ENCODE data around the gene SLC26A9. TPM values are rescaled to one million over a fixed set of nuclear protein-coding genes. Genes with fewer than 3 reads are reported as not detected.

The SLC26A9 gene
- total and polyA plus RNA-seq, 2 of the 4 experiments (the other 2 are of a cell fraction) = not detected

DNA sequence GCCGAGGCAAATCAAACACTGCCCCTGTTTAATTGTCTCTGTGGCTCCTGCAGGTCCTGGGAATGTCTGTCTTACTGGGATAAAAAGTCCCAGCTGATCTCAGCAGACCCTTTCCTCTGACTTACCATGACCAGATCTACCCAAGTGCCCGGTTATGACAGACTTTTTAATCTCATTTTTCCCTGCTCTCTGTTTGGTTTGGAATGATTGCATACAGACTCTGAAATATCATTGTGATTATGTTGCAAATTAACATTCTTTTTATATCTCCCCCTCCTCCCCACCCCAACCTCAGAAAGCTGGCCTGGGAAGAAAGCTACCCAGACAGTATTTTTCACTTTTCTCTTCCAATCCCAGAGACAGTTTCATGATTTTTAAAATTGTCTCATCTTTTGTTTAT, 43.6 kb upstream of the SLC26A9 start:
- no peak overlapping the region for H3K23ac ChIP-seq (ENCODE audit: low read depth, low read length)
- H4K5ac ChIP-seq (ENCODE audit: low read depth, low read length) = no peak overlapping the region
- no peak overlapping the region for H2AK5ac ChIP-seq (ENCODE audit: low read depth, low read length)
- H3K4me3 ChIP-seq (ENCODE audit: insufficient read depth, low read depth, low read length) = no peak overlapping the region
- no peaks in the 10 kb centered on the region for H4K20me1 ChIP-seq (ENCODE audit: insufficient read depth, low read length)
- H3K18ac ChIP-seq (ENCODE audit: low read depth, low read length) = no peak overlapping the region
- H2BK120ac ChIP-seq (ENCODE audit: low read depth, low read length) = no peak overlapping the region
- no TSS peak for BruUV-seq (replicated peaks)
- DNase-seq = no peak
- H3K9ac ChIP-seq (ENCODE audit: low read depth, low read length) = no peak overlapping the region
- H2BK20ac ChIP-seq (ENCODE audit: low read depth, low read length) = no peak overlapping the region
- no peak overlapping the region for H4K8ac ChIP-seq (ENCODE audit: low read depth in 2 of 2, low read length in 2 of 2)
- no peaks in the 10 kb centered on the region for H3K27me3 ChIP-seq (ENCODE audit: control insufficient read depth, insufficient read depth, low read length)
- H3K4ac ChIP-seq (ENCODE audit: low read depth, low read length) = no peak overlapping the region
- POLR2A ChIA-PET (ENCODE audit: unreplicated experiment) = interaction anchor here (0.6 kb wide), 1 partner anchor 463 kb away, joined by 4 read pairs; no protein-coding TSS in a partner anchor
- no peaks in the 10 kb centered on the region; the same call in 1 of the 2 replicates for H3K36me3 ChIP-seq (ENCODE audit: control insufficient read depth, insufficient read depth, low read length)
- no peak overlapping the region for H2AK9ac ChIP-seq (replicated peaks; ENCODE audit: low read depth, low read length, poor library complexity)
- dilution Hi-C loops (cut with HindIII; ENCODE audit: low sequenced_read_pairs, unreplicated experiment) (no loop called here), intact Hi-C loops (cut with micrococcal nuclease) (no loop called here), in situ Hi-C loops (cut with MboI; ENCODE audit: low sequenced_read_pairs) (loop anchor here (10.0 kb wide), 1 partner anchor 332 kb away; no protein-coding TSS in a partner anchor)
- H3K56ac ChIP-seq (ENCODE audit: extremely low read depth, insufficient read depth, low read length) = no peak overlapping the region
- no peak overlapping the region for H2BK5ac ChIP-seq (ENCODE audit: low read depth, low read length, poor library complexity, severe bottlenecking)
- no peaks in the 10 kb centered on the region for H3K9me3 ChIP-seq (ENCODE audit: control insufficient read depth, insufficient read depth, low read length)
- no peak overlapping the region for H2AFZ ChIP-seq (replicated peaks; ENCODE audit: low read length, poor library complexity)
- no peaks in the 10 kb centered on the region for H3K9me1 ChIP-seq (ENCODE audit: insufficient read depth, low read length)
- H2BK15ac ChIP-seq (ENCODE audit: low read depth, low read length) = no peak overlapping the region
- ATAC-seq (ENCODE audit: low read depth) = no peak
- H3K4me2 ChIP-seq (ENCODE audit: low read depth, low read length) = no peak overlapping the region
- CTCF ChIA-PET = interaction anchor here (0.7 to 4.3 kb wide), 4 partner anchors 10 to 119 kb away, joined by 3 to 34 read pairs (median 11); no protein-coding TSS in a partner anchor
- no peak overlapping the region for H3K14ac ChIP-seq (replicated peaks; ENCODE audit: low read depth, low read length)
- no CpG with 5 or more reads among the region's 2 CpGs for WGBS, 2 experiments (ENCODE audit: extremely low coverage in 2 of 2, insufficient read length in 1 of 2)
- H3K27ac ChIP-seq (ENCODE audit: insufficient read depth, low read length) = no peak overlapping the region
- no peaks in the 10 kb centered on the region for H3K79me1 ChIP-seq (ENCODE audit: low read depth in 1 of 2, low read length in 2 of 2)
- TF ChIP-seq CHD1 (IDR thresholded peaks at IDR 0.05; ENCODE audit: low read depth, low read length) (no peak), CEBPB (IDR thresholded peaks at IDR 0.05; ENCODE audit: low read depth, low read length) (no peak), NFE2L2 (IDR thresholded peaks at IDR 0.05; ENCODE audit: low read depth, low read length) (no peak), SMC3 (IDR thresholded peaks at IDR 0.05; ENCODE audit: low read depth, low read length) (no peak), FOS (IDR thresholded peaks at IDR 0.05; ENCODE audit: low read depth, low read length) (no peak), RAD21 (IDR thresholded peaks at IDR 0.05; ENCODE audit: low read length) (no peak), RFX5 (IDR thresholded peaks at IDR 0.05; ENCODE audit: low read depth, low read length) (no peak)
- TF ChIP-seq, protein P1, sequence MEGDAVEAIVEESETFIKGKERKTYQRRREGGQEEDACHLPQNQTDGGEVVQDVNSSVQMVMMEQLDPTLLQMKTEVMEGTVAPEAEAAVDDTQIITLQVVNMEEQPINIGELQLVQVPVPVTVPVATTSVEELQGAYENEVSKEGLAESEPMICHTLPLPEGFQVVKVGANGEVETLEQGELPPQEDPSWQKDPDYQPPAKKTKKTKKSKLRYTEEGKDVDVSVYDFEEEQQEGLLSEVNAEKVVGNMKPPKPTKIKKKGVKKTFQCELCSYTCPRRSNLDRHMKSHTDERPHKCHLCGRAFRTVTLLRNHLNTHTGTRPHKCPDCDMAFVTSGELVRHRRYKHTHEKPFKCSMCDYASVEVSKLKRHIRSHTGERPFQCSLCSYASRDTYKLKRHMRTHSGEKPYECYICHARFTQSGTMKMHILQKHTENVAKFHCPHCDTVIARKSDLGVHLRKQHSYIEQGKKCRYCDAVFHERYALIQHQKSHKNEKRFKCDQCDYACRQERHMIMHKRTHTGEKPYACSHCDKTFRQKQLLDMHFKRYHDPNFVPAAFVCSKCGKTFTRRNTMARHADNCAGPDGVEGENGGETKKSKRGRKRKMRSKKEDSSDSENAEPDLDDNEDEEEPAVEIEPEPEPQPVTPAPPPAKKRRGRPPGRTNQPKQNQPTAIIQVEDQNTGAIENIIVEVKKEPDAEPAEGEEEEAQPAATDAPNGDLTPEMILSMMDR (conservative IDR thresholded peaks at IDR 0.05; ENCODE audit: low read depth, low read length) = no peak
- H4K91ac ChIP-seq (ENCODE audit: insufficient read depth, low read depth, low read length) = no peak overlapping the region
- no peaks in the 10 kb centered on the region for H3K4me1 ChIP-seq (ENCODE audit: control insufficient read depth, insufficient read depth, low read length)
